Mesendoderm (in vitro differentiated cells): ENCODE data around the gene GCH1.
"Not testable (repeated sequence)": the region's sequence is repeated elsewhere in the genome, so short reads cannot be mapped to it uniquely, and the experiment has no call there.

Experiments
- DNase-seq: peaks from one replicate; pipeline ENCODE4 v3.0.0; 2013
- H2AK5ac ChIP-seq: 2 replicates; pipeline ENCODE4 v1.6.1; 2013; ENCODE audit warnings: low read length, inconsistent platforms
- H2BK120ac ChIP-seq: 2 replicates; pipeline ENCODE4 v1.6.1; 2013; ENCODE audit warnings: low read depth, mild to moderate bottlenecking, low read length, moderate library complexity, mixed read lengths
- H2BK15ac ChIP-seq: replicated peaks from 2 replicates; pipeline ENCODE4 v1.6.1; 2013; ENCODE audit warnings: low read depth, mild to moderate bottlenecking, moderate library complexity
- H2BK5ac ChIP-seq: 2 replicates; pipeline ENCODE4 v1.6.1; 2013; ENCODE audit warnings: low read length, inconsistent platforms
- H3K18ac ChIP-seq: 2 replicates; pipeline ENCODE4 v1.6.1; 2013; ENCODE audit warnings: mild to moderate bottlenecking, low read length, mixed read lengths
- H3K23ac ChIP-seq: one replicate; pipeline ENCODE4 v1.6.1; 2013; ENCODE audit warnings: low read length
- H3K27ac ChIP-seq: 2 replicates; pipeline ENCODE4 v1.5.1; 2013; ENCODE audit warnings: low read depth, mild to moderate bottlenecking, inconsistent platforms, low read length, moderate library complexity
- H3K27me3 ChIP-seq: 2 replicates; pipeline ENCODE4 v1.6.1; 2013; ENCODE audit warnings: low read length, control low read depth, mild to moderate bottlenecking, inconsistent platforms; ENCODE audit not compliant: insufficient read depth, poor library complexity
- H3K36me3 ChIP-seq: 2 replicates; pipeline ENCODE4 v1.6.1; 2013; ENCODE audit warnings: low read length, inconsistent platforms; ENCODE audit not compliant: control insufficient read depth, insufficient read depth
- H3K4ac ChIP-seq: one replicate; pipeline ENCODE4 v1.6.1; 2013; ENCODE audit warnings: low read depth, mild to moderate bottlenecking, low read length, moderate library complexity
- H3K4me1 ChIP-seq: 2 replicates; pipeline ENCODE4 v1.6.1; 2013; ENCODE audit warnings: low read depth, low read length, inconsistent platforms; ENCODE audit not compliant: control insufficient read depth
- H3K4me2 ChIP-seq: 2 replicates; pipeline ENCODE4 v1.6.1; 2013; ENCODE audit warnings: low read length
- H3K4me3 ChIP-seq: 2 replicates; pipeline ENCODE4 v1.5.1; 2013; ENCODE audit warnings: mild to moderate bottlenecking, low read length
- H3K56ac ChIP-seq: one replicate; pipeline ENCODE4 v1.6.1; 2013; ENCODE audit warnings: low read length
- H3K79me1 ChIP-seq: 2 replicates; pipeline ENCODE4 v1.6.1; 2013; ENCODE audit warnings: low read length, inconsistent platforms
- H3K79me2 ChIP-seq: 2 replicates; pipeline ENCODE4 v1.6.1; 2013; ENCODE audit warnings: mild to moderate bottlenecking, low read length; ENCODE audit not compliant: control insufficient read depth, insufficient read depth
- H3K9ac ChIP-seq: 2 replicates; pipeline ENCODE4 v1.6.1; 2013; ENCODE audit warnings: low read length, inconsistent platforms
- H4K5ac ChIP-seq: one replicate; pipeline ENCODE4 v1.6.1; 2013; ENCODE audit warnings: low read length
- H4K8ac ChIP-seq: one replicate; pipeline ENCODE4 v1.6.1; 2013; ENCODE audit warnings: low read depth, mild to moderate bottlenecking, control low read depth, low read length, moderate library complexity
- WGBS: extraction: QIAGEN DNeasy Blood & Tissue Kit; methylation state at CpG from one replicate; pipeline ENCODE4 v1.1.7; 2013; ENCODE audit warnings: low lambda C conversion rate, missing lambda C conversion rate; ENCODE audit not compliant: insufficient coverage; ENCODE audit errors: extremely low coverage; 5-methylcytosine and 5-hydroxymethylcytosine counted together

GCH1 gene

DNA sequence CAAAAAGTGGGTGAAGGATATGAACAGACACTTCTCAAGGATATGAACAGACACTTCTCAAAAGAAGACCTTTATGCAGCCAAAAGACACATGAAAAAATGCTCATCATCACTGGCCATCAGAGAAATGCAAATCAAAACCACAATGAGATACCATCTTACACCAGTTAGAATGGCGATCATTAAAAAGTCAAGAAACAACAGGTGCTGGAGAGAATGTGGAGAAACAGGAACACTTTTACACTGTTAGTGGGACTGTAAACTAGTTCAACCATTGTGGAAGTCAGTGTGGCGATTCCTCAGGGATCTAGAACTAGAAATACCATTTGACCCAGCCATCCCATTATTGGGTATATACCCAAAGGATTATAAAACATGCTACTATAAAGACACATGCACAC lies 27.0 kb downstream of the GCH1 start:
- WGBS: no CpG with 5 or more reads among the region's 2 CpGs
- not testable (repeated sequence) for H4K5ac ChIP-seq, H2BK120ac ChIP-seq, H3K36me3 ChIP-seq, H3K18ac ChIP-seq, H3K79me1 ChIP-seq, H2BK5ac ChIP-seq, H3K79me2 ChIP-seq, H2AK5ac ChIP-seq, H3K56ac ChIP-seq, H3K27me3 ChIP-seq, H4K8ac ChIP-seq, H3K4me1 ChIP-seq, H3K9ac ChIP-seq, H3K4ac ChIP-seq, DNase-seq, H2BK15ac ChIP-seq, H3K23ac ChIP-seq, H3K4me2 ChIP-seq, H3K27ac ChIP-seq, H3K4me3 ChIP-seq

DNA sequence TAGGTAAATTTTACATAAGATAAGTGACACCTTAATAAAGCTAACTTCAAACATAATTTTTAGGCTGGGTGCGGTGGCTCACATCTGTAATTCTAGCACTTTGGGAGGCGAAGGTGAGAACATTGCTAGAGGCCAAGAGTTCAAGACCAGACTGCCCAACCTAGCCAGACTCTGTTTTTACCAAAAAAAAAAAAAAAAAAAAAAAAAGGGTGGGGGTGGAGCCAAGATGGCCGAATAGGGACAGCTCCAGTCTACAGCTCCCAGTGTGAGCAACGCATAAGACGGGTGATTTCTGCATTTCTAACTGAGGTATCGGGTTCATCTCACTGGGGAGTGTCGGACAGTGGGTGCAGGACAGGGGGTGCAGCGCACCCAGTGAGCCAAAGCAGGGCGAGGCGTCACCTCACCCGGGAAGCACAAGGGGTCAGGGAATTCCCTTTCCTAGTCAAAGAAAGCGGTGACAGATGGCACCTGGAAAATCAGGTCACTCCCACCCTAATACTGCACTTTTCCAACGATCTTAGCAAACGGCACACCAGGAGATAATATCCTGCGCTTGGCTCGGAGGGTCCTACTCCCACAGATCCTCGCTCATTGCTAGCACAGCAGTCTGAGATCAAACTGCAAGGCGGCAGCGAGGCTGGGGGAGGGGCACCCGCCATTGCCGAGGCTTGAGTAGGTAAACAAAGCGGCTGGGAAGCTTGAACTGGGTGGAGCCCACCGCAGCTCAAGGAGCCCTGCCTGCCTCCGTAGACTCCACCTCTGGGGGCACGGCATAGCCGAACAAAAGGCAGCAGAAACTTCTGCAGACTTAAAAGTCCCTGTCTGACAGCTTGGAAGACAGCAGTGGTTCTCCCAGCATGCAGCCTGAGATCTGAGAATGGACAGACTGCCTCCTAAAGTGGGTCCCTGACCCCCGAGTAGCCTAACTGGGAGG lies 32.2 kb downstream of the GCH1 start:
- H3K27ac ChIP-seq, H3K23ac ChIP-seq, H3K79me2 ChIP-seq, H3K27me3 ChIP-seq, H2AK5ac ChIP-seq, H2BK120ac ChIP-seq, H3K36me3 ChIP-seq, H3K18ac ChIP-seq, H3K4me1 ChIP-seq, H4K8ac ChIP-seq, H3K79me1 ChIP-seq, H3K4ac ChIP-seq, H2BK5ac ChIP-seq, H3K4me3 ChIP-seq, H4K5ac ChIP-seq, H2BK15ac ChIP-seq: not testable (repeated sequence)
- DNase-seq: peak; percentile 56
- peak overlapping the region; percentile 78 for H3K56ac ChIP-seq
- peak overlapping the region; percentile 48 for H3K9ac ChIP-seq
- H3K4me2 ChIP-seq: peak overlapping the region; percentile 27
- no CpG with 5 or more reads among the region's 27 CpGs for WGBS

DNA sequence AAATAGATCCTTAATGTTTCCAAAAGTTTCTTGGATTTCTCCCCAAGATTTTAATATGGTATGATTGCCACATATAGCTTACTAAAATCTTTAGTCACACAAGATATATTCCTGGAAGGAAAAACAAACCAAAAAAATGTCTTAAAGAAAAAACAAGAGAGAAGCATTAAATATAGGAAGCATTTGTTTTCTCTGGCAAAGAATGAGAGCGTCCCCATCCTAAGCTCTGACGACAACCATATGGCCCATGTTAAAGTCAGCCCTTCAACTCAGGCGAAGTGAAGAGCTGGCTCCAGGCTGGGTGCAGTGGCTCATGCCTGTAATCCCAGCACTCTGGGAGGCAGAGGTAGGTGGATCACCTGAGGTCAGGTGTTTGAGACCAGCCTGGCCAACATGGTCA lies 35.6 kb downstream of the GCH1 start:
- H4K5ac ChIP-seq: no peak overlapping the region
- WGBS: no CpG with 5 or more reads among the region's 3 CpGs
- no peak overlapping the region for H2BK120ac ChIP-seq
- no peaks in the 10 kb centered on the region for H3K79me2 ChIP-seq
- no peak overlapping the region for H3K18ac ChIP-seq
- no peak overlapping the region for H3K56ac ChIP-seq
- no peak overlapping the region for H4K8ac ChIP-seq
- H2BK15ac ChIP-seq: no peak overlapping the region
- no peaks in the 10 kb centered on the region for H3K79me1 ChIP-seq
- no peak for DNase-seq
- H3K27me3 ChIP-seq: no peaks in the 10 kb centered on the region
- no peak overlapping the region for H3K23ac ChIP-seq
- no peaks in the 10 kb centered on the region for H3K4me1 ChIP-seq
- no peak overlapping the region for H3K4me3 ChIP-seq
- no peak overlapping the region for H2AK5ac ChIP-seq
- H3K27ac ChIP-seq: no peak overlapping the region
- no peak overlapping the region for H2BK5ac ChIP-seq
- no peak overlapping the region for H3K4ac ChIP-seq
- no peaks in the 10 kb centered on the region for H3K36me3 ChIP-seq
- H3K4me2 ChIP-seq: no peak overlapping the region
- H3K9ac ChIP-seq: no peak overlapping the region

DNA sequence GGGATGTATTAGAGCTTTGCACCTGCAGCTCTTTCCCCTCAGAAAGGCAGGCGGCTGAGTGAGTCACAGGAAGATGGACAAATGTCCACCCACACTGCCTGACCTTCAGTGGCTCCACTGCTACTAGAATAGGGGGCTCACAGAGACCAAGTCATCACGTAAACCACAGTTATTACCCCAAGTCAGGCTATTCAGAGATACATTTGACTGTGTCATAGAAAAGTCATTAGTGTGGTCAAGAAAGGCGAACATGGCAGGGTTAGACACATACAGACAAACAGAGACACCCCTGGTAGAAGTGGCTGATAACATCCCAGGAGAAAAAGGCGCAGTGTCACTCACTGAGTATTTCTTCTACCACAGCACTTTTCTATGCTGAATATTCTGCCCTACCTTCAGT lies 36.0 kb downstream of the GCH1 start:
- no peaks in the 10 kb centered on the region for H3K79me2 ChIP-seq
- no peak overlapping the region for H3K4me2 ChIP-seq
- H2BK120ac ChIP-seq: no peak overlapping the region
- no peak for DNase-seq
- no peak overlapping the region for H3K4me3 ChIP-seq
- no peak overlapping the region for H2BK15ac ChIP-seq
- no peak overlapping the region for H4K5ac ChIP-seq
- no peak overlapping the region for H4K8ac ChIP-seq
- H3K9ac ChIP-seq: no peak overlapping the region
- no peak overlapping the region for H2BK5ac ChIP-seq
- H3K36me3 ChIP-seq: no peaks in the 10 kb centered on the region
- H3K18ac ChIP-seq: no peak overlapping the region
- no peak overlapping the region for H3K56ac ChIP-seq
- no CpG with 5 or more reads among the region's 4 CpGs for WGBS
- no peaks in the 10 kb centered on the region for H3K27me3 ChIP-seq
- H3K79me1 ChIP-seq: no peaks in the 10 kb centered on the region
- H3K4ac ChIP-seq: no peak overlapping the region
- H3K23ac ChIP-seq: no peak overlapping the region
- H3K4me1 ChIP-seq: no peaks in the 10 kb centered on the region
- H3K27ac ChIP-seq: no peak overlapping the region
- H2AK5ac ChIP-seq: no peak overlapping the region

DNA sequence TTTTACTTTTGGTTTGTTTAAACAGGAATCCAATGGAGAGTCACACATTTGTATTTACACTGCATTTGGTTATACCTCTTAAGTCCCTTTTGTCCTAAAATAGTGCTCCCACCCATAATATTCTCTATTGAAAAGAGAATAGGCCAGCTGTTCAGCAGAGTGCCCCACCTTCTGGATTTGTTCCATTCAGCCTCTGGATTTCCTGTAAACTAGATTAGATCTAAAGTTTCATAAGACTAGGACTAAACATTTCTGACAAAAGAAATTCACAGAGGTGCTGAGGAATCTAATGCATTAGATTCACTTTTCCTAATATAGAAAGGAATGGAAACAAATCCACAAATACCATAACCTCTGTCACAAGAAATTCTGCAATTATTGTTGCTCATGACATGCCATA lies 38.1 kb downstream of the GCH1 start:
- no peak for DNase-seq
- no peak overlapping the region for H3K56ac ChIP-seq
- no peak overlapping the region for H3K9ac ChIP-seq
- H3K4me3 ChIP-seq: no peak overlapping the region
- no peak overlapping the region for H2BK120ac ChIP-seq
- H4K5ac ChIP-seq: no peak overlapping the region
- no peak overlapping the region for H3K27ac ChIP-seq
- no peaks in the 10 kb centered on the region for H3K79me1 ChIP-seq
- no peak overlapping the region for H2AK5ac ChIP-seq
- H3K4ac ChIP-seq: no peak overlapping the region
- no peaks in the 10 kb centered on the region for H3K4me1 ChIP-seq
- H3K79me2 ChIP-seq: no peaks in the 10 kb centered on the region
- no peak overlapping the region for H3K4me2 ChIP-seq
- H3K27me3 ChIP-seq: no peaks in the 10 kb centered on the region
- H2BK5ac ChIP-seq: no peak overlapping the region
- no peak overlapping the region for H3K18ac ChIP-seq
- no peak overlapping the region for H3K23ac ChIP-seq
- H2BK15ac ChIP-seq: no peak overlapping the region
- no peak overlapping the region for H4K8ac ChIP-seq
- no peaks in the 10 kb centered on the region for H3K36me3 ChIP-seq

DNA sequence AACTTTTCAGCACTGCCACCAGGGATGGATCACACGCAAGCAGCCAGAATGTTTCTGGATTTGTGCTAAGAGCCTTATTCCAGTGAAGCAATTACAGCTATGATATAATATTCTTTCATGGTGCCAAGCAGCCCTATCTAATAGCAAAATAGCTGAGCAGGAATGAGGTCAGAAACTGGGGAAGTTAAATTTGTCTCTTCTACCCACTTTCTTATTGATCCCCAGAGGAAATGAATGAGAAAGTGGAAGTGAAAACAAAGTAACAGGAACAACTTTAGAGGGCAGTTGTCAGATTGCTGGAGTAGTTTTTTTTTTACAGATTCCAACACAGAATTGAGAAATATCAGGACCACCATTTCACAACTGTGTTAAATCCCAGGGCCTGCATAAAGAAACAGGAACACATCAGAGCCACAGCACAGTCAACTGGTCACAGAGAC lies 44.8 kb downstream of the GCH1 start:
- WGBS: no CpG with 5 or more reads among the region's 1 CpG

More for the DNA sequence above, 44.8 kb downstream of the GCH1 start:
- H3K9ac ChIP-seq: no peak overlapping the region
- no peak overlapping the region for H3K4me2 ChIP-seq
- no peaks in the 10 kb centered on the region for H3K4me1 ChIP-seq
- no peak overlapping the region for H3K56ac ChIP-seq
- no peak overlapping the region for H4K8ac ChIP-seq
- H2BK15ac ChIP-seq: no peak overlapping the region
- no peaks in the 10 kb centered on the region for H3K79me2 ChIP-seq
- H3K18ac ChIP-seq: no peak overlapping the region
- no peak overlapping the region for H3K27ac ChIP-seq
- H3K79me1 ChIP-seq: no peaks in the 10 kb centered on the region
- H2BK120ac ChIP-seq: no peak overlapping the region
- no peaks in the 10 kb centered on the region for H3K27me3 ChIP-seq
- H4K5ac ChIP-seq: no peak overlapping the region
- no peak overlapping the region for H2AK5ac ChIP-seq
- no peak for DNase-seq
- no peak overlapping the region for H2BK5ac ChIP-seq
- H3K36me3 ChIP-seq: no peaks in the 10 kb centered on the region
- H3K23ac ChIP-seq: no peak overlapping the region
- no peak overlapping the region for H3K4me3 ChIP-seq
- no peak overlapping the region for H3K4ac ChIP-seq
